Upper lobe of left lung (tissue), 6 donors: ENCODE measurements around the gene SRPK1. TPM values are rescaled to one million over a fixed set of nuclear protein-coding genes. Genes with fewer than 3 reads are reported as not detected.

Experiments
- ATAC-seq, 2 donors: fragments of 200-7000 bp; cut with Tn5 transposase; one replicate each; pipeline ENCODE4 v1.9.1; 2022; ENCODE audit warnings: mild to moderate bottlenecking in 2 of 2, moderate library complexity in 2 of 2; ENCODE audit not compliant: low FRiP score in 2 of 2
- DNase-seq, 2 donors: peaks; one replicate each; pipeline ENCODE4 v3.0.0-alpha.2; 2019 to 2020
- H3K27ac ChIP-seq, 4 donors: fragments of 200-600 bp; sonication (generic); one replicate each; pipeline ENCODE4 v1.5.1; 2016 to 2019
- H3K27me3 ChIP-seq, 4 donors: fragments of 200-600 bp; sonication (generic); one replicate each; pipeline ENCODE4 v1.5.1; 2017 to 2019
- H3K36me3 ChIP-seq, 4 donors: fragments of 200-600 bp; sonication (generic); one replicate each; pipeline ENCODE4 v1.5.1; 2016 to 2019
- H3K4me1 ChIP-seq, 4 donors: fragments of 200-600 bp; sonication (generic); one replicate each; pipeline ENCODE4 v1.5.1; 2018 to 2019
- H3K4me3 ChIP-seq, 4 donors: fragments of 200-600 bp; sonication (generic); one replicate each; pipeline ENCODE4 v1.5.1; 2017 to 2019; ENCODE audit warnings: mild to moderate bottlenecking in 2 of 4, moderate library complexity in 1 of 4
- H3K9me3 ChIP-seq, 4 donors: fragments of 200-600 bp; sonication (generic); one replicate each; pipeline ENCODE4 v1.5.1; 2018 to 2019
- CTCF ChIP-seq, 6 experiments: fragments of 450-650 bp in 4 of 6; fragments of 200-600 bp in 2 of 6; sonication (generic) in 2 of 6; IDR thresholded peaks; one replicate each; pipeline ENCODE4 v1.5.1; 2016 to 2019; ENCODE audit warnings: antibody characterized with exemption in 6 of 6
- EP300 ChIP-seq, 4 donors: sonication (generic); formaldehyde crosslinking; IDR thresholded peaks; one replicate each; pipeline ENCODE4 v1.5.1; 2017; ENCODE audit warnings: antibody characterized with exemption in 4 of 4, control low read depth in 2 of 4
- POLR2A ChIP-seq, 4 donors: fragments of 450-650 bp; IDR thresholded peaks; one replicate each; pipeline ENCODE4 v1.5.1; 2016 to 2017; ENCODE audit warnings: antibody characterized with exemption in 4 of 4, mild to moderate bottlenecking in 2 of 4
- POLR2AphosphoS5 ChIP-seq, 2 donors: sonication (generic); formaldehyde crosslinking; IDR thresholded peaks; one replicate each; pipeline ENCODE4 v1.5.1; 2017; ENCODE audit warnings: antibody characterized with exemption in 2 of 2
- WGBS, 2 donors: methylation state at CpG; one replicate each; pipeline ENCODE4 v1.1.5; 2017 to 2018; 5-methylcytosine and 5-hydroxymethylcytosine counted together
- total RNA-seq, 6 donors: library from RNA; depleted of rRNA in 4 of 6; stranded (reverse); fragments of >200 nt in 4 of 6; gene quantifications; one replicate each; pipeline versions ENCODE4 v1.1.0 to v1.2.1, GENCODE V29; 2016 to 2021
- donor health status: DM: no; HTN: no; CAD: no; lungs with moderate emphysema.
- donor health status: DM: no; HTN: yes; CAD: no; lungs with severe emphysema.

SRPK1 gene
- total RNA-seq, 6 donors from 2014 or later = 24.5 to 68.5 (median 42.7) TPM

GRCh38 chr6:35898003-35898402 is 22.9 kb downstream of the SRPK1 start:
- DNase-seq = no peak
- Histone ChIP-seq H3K4me1 (no peaks in the 10 kb centered on the region), H3K9me3 (no peaks in the 10 kb centered on the region), H3K27ac (no peak overlapping the region), H3K4me3 (no peak overlapping the region), H3K36me3 (peaks cover 0 to 5% (median 0%) of the 10 kb centered on the region in 4 donors), H3K27me3 (no peaks in the 10 kb centered on the region)
- WGBS, 2 donors = 100% methylated on average over 2 of the region's 2 CpGs
- TF ChIP-seq EP300 (IDR thresholded peaks at IDR 0.05) (no peak), POLR2A (IDR thresholded peaks at IDR 0.05) (no peak), POLR2AphosphoS5 (IDR thresholded peaks at IDR 0.05) (no peak), CTCF (IDR thresholded peaks at IDR 0.05) (no peak)
- no peak for ATAC-seq

GRCh38 chr6:35897486-35897885 is 23.4 kb downstream of the SRPK1 start:
- no peak for TF ChIP-seq CTCF (IDR thresholded peaks at IDR 0.05)
- TF ChIP-seq POLR2AphosphoS5 (IDR thresholded peaks at IDR 0.05) = no peak
- no peak for TF ChIP-seq POLR2A (IDR thresholded peaks at IDR 0.05)
- no peak for TF ChIP-seq EP300 (IDR thresholded peaks at IDR 0.05)
- Histone ChIP-seq H3K27me3 (no peaks in the 10 kb centered on the region), H3K4me3 (no peak overlapping the region), H3K9me3 (no peaks in the 10 kb centered on the region), H3K36me3 (peaks cover 0 to under 1% (median 0%) of the 10 kb centered on the region in 4 donors), H3K27ac (no peak overlapping the region), H3K4me1 (no peaks in the 10 kb centered on the region)
- DNase-seq (no peak), ATAC-seq (no peak)
- 96 to 97% methylated on average over 4 of the region's 4 CpGs for WGBS, 2 donors

- H3K9me3 ChIP-seq = no peaks in the 10 kb centered on the region
- no peak for ATAC-seq
- no peaks in the 10 kb centered on the region for H3K4me1 ChIP-seq
- H3K4me3 ChIP-seq = no peak overlapping the region
- 89 to 96% methylated on average over 3 of the region's 3 CpGs for WGBS, 2 donors
- no peaks in the 10 kb centered on the region for H3K36me3 ChIP-seq
- no peak for DNase-seq
- H3K27ac ChIP-seq = no peak overlapping the region
- TF ChIP-seq POLR2A (IDR thresholded peaks at IDR 0.05) = no peak
- no peak for TF ChIP-seq EP300 (IDR thresholded peaks at IDR 0.05)
- TF ChIP-seq POLR2AphosphoS5 (IDR thresholded peaks at IDR 0.05) = no peak
- no peak for TF ChIP-seq CTCF (IDR thresholded peaks at IDR 0.05)
- no peaks in the 10 kb centered on the region for H3K27me3 ChIP-seq
Observed at GRCh38 chr6:35897036-35897435, 23.9 kb downstream of the SRPK1 start.

- H3K27ac ChIP-seq = no peak overlapping the region
- H3K4me1 ChIP-seq = no peaks in the 10 kb centered on the region
- no peak for TF ChIP-seq EP300 (IDR thresholded peaks at IDR 0.05)
- no peak for TF ChIP-seq CTCF (IDR thresholded peaks at IDR 0.05)
- no peak for TF ChIP-seq POLR2A (IDR thresholded peaks at IDR 0.05)
- TF ChIP-seq POLR2AphosphoS5 (IDR thresholded peaks at IDR 0.05) = no peak
- H3K9me3 ChIP-seq = no peaks in the 10 kb centered on the region
- no peak overlapping the region for H3K4me3 ChIP-seq
- H3K27me3 ChIP-seq = no peaks in the 10 kb centered on the region
- no peaks in the 10 kb centered on the region for H3K36me3 ChIP-seq
- ATAC-seq (no peak), DNase-seq (no peak)
- 100% methylated on average over 1 of the region's 1 CpG for WGBS, 2 donors
Observed at GRCh38 chr6:35896228-35896627, 24.7 kb downstream of the SRPK1 start.

- Histone ChIP-seq H3K27me3 (no peaks in the 10 kb centered on the region), H3K27ac (no peak overlapping the region), H3K36me3 (peaks cover 0 to under 1% (median 0%) of the 10 kb centered on the region in 4 donors), H3K9me3 (no peaks in the 10 kb centered on the region), H3K4me1 (no peaks in the 10 kb centered on the region), H3K4me3 (no peak overlapping the region)
- ATAC-seq (no peak), DNase-seq (no peak)
- TF ChIP-seq CTCF (IDR thresholded peaks at IDR 0.05) (no peak), POLR2A (IDR thresholded peaks at IDR 0.05) (no peak), POLR2AphosphoS5 (IDR thresholded peaks at IDR 0.05) (no peak), EP300 (IDR thresholded peaks at IDR 0.05) (no peak)
- 89 to 92% methylated on average over 3 of the region's 3 CpGs for WGBS, 2 donors
Observed at GRCh38 chr6:35895560-35895959, 25.3 kb downstream of the SRPK1 start.
